Neural progenitor cell (in vitro differentiated cells): Measurements from ENCODE around the gene LAMA2. TPM values are rescaled to one million over a fixed set of nuclear protein-coding genes. Genes with fewer than 3 reads are reported as not detected.

Experiments
- DNase-seq: peaks from one replicate; pipeline ENCODE4 v3.0.0-alpha.2; 2016; ENCODE audit warnings: low spot score
- H2AFZ ChIP-seq: fragments of 200-600 bp; sonication (generic); replicated peaks from 2 replicates; pipeline ENCODE4 v1.6.1; 2016; ENCODE audit warnings: antibody characterized with exemption
- H3F3A ChIP-seq: fragments of 200-600 bp; sonication (generic); 2 replicates; pipeline ENCODE4 v1.6.1; 2016; ENCODE audit warnings: antibody characterized with exemption, low read depth
- H3K27ac ChIP-seq: fragments of 200-600 bp; sonication (generic); 2 replicates; pipeline ENCODE4 v1.5.1; 2016; ENCODE audit warnings: mild to moderate bottlenecking
- H3K27me3 ChIP-seq: fragments of 200-600 bp; sonication (generic); 2 replicates; pipeline ENCODE4 v1.6.1; 2016; ENCODE audit warnings: mild to moderate bottlenecking, moderate library complexity
- H3K36me3 ChIP-seq: fragments of 200-600 bp; sonication (generic); 2 replicates; pipeline ENCODE4 v1.5.1; 2016
- H3K4me1 ChIP-seq: fragments of 200-600 bp; sonication (generic); 2 replicates; pipeline ENCODE4 v1.6.1; 2016; ENCODE audit warnings: mixed run types
- H3K4me2 ChIP-seq: fragments of 200-600 bp; sonication (generic); 2 replicates; pipeline ENCODE4 v1.6.1; 2016
- H3K4me3 ChIP-seq: fragments of 200-600 bp; sonication (generic); 2 replicates; pipeline ENCODE4 v1.5.1; 2016
- H3K79me2 ChIP-seq: fragments of 200-600 bp; sonication (generic); 2 replicates; pipeline ENCODE4 v1.6.1; 2016; ENCODE audit warnings: low read depth
- H3K9ac ChIP-seq: fragments of 200-600 bp; sonication (generic); 2 replicates; pipeline ENCODE4 v1.6.1; 2016
- H3K9me3 ChIP-seq: fragments of 200-600 bp; sonication (generic); 2 replicates; pipeline ENCODE4 v1.5.1; 2016; ENCODE audit warnings: low read depth
- H4K20me1 ChIP-seq: fragments of 200-600 bp; sonication (generic); 2 replicates; pipeline ENCODE4 v1.6.1; 2016; ENCODE audit warnings: low read depth
- H3K27ac Mint-ChIP-seq: 3 replicates; pipeline ENCODE4 v1.8.0; 2021; ENCODE audit warnings: mixed read lengths
- H3K27me3 Mint-ChIP-seq: 2 replicates; pipeline ENCODE4 v1.8.0; 2022; ENCODE audit warnings: low read depth, mild to moderate bottlenecking, inconsistent platforms, moderate library complexity, mixed read lengths; ENCODE audit not compliant: insufficient read depth
- H3K36me3 Mint-ChIP-seq: 3 replicates; pipeline ENCODE4 v1.8.0; 2021; ENCODE audit warnings: mixed read lengths
- H3K4me1 Mint-ChIP-seq: 3 replicates; pipeline ENCODE4 v1.8.0; 2021; ENCODE audit warnings: mixed read lengths
- H3K4me3 Mint-ChIP-seq: 3 replicates; pipeline ENCODE4 v1.8.0; 2021; ENCODE audit warnings: mild to moderate bottlenecking, moderate library complexity, mixed read lengths
- H3K9me3 Mint-ChIP-seq: 3 replicates; pipeline ENCODE4 v1.8.0; 2020; ENCODE audit warnings: mixed read lengths
- CTCF ChIP-seq: fragments of 200-600 bp; sonication (generic); IDR thresholded peaks from 2 replicates; pipeline ENCODE4 v1.5.1; 2017; ENCODE audit warnings: antibody characterized with exemption, mild to moderate bottlenecking
- EZH2 ChIP-seq: fragments of 200-600 bp; sonication (generic); IDR thresholded peaks from 2 replicates; pipeline ENCODE4 v1.6.1; 2017; ENCODE audit warnings: antibody characterized with exemption, mild to moderate bottlenecking, moderate library complexity
- EZH2phosphoT487 ChIP-seq: fragments of 200-600 bp; sonication (generic); IDR thresholded peaks from 2 replicates; pipeline ENCODE4 v1.6.1; 2017; ENCODE audit warnings: antibody characterized with exemption
- total RNA-seq: library from RNA; depleted of rRNA; stranded (reverse); fragments of >200 nt; gene quantifications from 2 replicates; pipeline ENCODE4 v1.2.3, GENCODE V29; 2015; ENCODE audit warnings: low replicate concordance

Gene LAMA2
- total RNA-seq, 1 donor from 2014 or later, result 1.5 TPM

- H3K27ac Mint-ChIP-seq, result no peak overlapping the region
Measured at GRCh38 chr6:129469070-129469662, 586.2 kb downstream of the LAMA2 start.

GRCh38 chr6:129472239-129472638 is 589.3 kb downstream of the LAMA2 start:
- H3K27me3 ChIP-seq, result no peaks in the 10 kb centered on the region
- no peaks in the 10 kb centered on the region for H3K27me3 Mint-ChIP-seq
- no peaks in the 10 kb centered on the region for H3K9me3 ChIP-seq
- H3K79me2 ChIP-seq, result no peaks in the 10 kb centered on the region
- H3K4me3 Mint-ChIP-seq, result no peak overlapping the region
- H3F3A ChIP-seq, result no peaks in the 10 kb centered on the region
- peak; percentile 24 for DNase-seq
- H3K9me3 Mint-ChIP-seq, result no peaks in the 10 kb centered on the region
- H3K4me2 ChIP-seq, result no peak overlapping the region
- H3K27ac ChIP-seq, result no peak overlapping the region
- no peaks in the 10 kb centered on the region for H3K36me3 Mint-ChIP-seq
- TF ChIP-seq CTCF (peak; percentile 43), EZH2phosphoT487 (no peak)
- H3K4me1 ChIP-seq, result peaks cover 4% of the 10 kb centered on the region
- H3K27ac Mint-ChIP-seq, result no peak overlapping the region
- peaks cover 5% of the 10 kb centered on the region for H3K4me1 Mint-ChIP-seq
- H3K36me3 ChIP-seq, result no peaks in the 10 kb centered on the region
- H2AFZ ChIP-seq, result peak overlapping the region; percentile 21
- H3K9ac ChIP-seq, result no peak overlapping the region
- H4K20me1 ChIP-seq, result no peaks in the 10 kb centered on the region
- no peak overlapping the region for H3K4me3 ChIP-seq

More at GRCh38 chr6:129469070-129469662, 586.2 kb downstream of the LAMA2 start:
- H3K4me2 ChIP-seq, result no peak overlapping the region
- H3K4me1 ChIP-seq, result peaks cover 7% of the 10 kb centered on the region
- no peak overlapping the region for H3K4me3 Mint-ChIP-seq
- no peaks in the 10 kb centered on the region for H3K27me3 ChIP-seq
- no peaks in the 10 kb centered on the region for H3F3A ChIP-seq
- no peaks in the 10 kb centered on the region for H3K27me3 Mint-ChIP-seq
- no peak overlapping the region for H3K4me3 ChIP-seq
- TF ChIP-seq EZH2 (no peak), EZH2phosphoT487 (no peak), CTCF (no peak)
- H3K9ac ChIP-seq, result no peak overlapping the region
- no peaks in the 10 kb centered on the region for H3K9me3 ChIP-seq
- no peak for DNase-seq
- H3K9me3 Mint-ChIP-seq, result no peaks in the 10 kb centered on the region
- H3K4me1 Mint-ChIP-seq, result no peaks in the 10 kb centered on the region
- H3K36me3 ChIP-seq, result no peaks in the 10 kb centered on the region
- H3K27ac ChIP-seq, result no peak overlapping the region
- H3K79me2 ChIP-seq, result no peaks in the 10 kb centered on the region
- H4K20me1 ChIP-seq, result no peaks in the 10 kb centered on the region
- H3K36me3 Mint-ChIP-seq, result no peaks in the 10 kb centered on the region
- no peak overlapping the region for H2AFZ ChIP-seq

GRCh38 chr6:129473546-129473945 is 590.6 kb downstream of the LAMA2 start:
- no peaks in the 10 kb centered on the region for H3K36me3 Mint-ChIP-seq
- Histone ChIP-seq H3K9me3 (no peaks in the 10 kb centered on the region), H3K36me3 (no peaks in the 10 kb centered on the region), H3K27ac (no peak overlapping the region), H3K4me2 (no peak overlapping the region), H2AFZ (no peak overlapping the region), H3K4me1 (peaks cover 4% of the 10 kb centered on the region), H4K20me1 (no peaks in the 10 kb centered on the region), H3K27me3 (no peaks in the 10 kb centered on the region), H3K4me3 (no peak overlapping the region), H3K79me2 (no peaks in the 10 kb centered on the region), H3K9ac (no peak overlapping the region), H3F3A (no peaks in the 10 kb centered on the region)
- H3K9me3 Mint-ChIP-seq, result no peaks in the 10 kb centered on the region
- H3K27me3 Mint-ChIP-seq, result no peaks in the 10 kb centered on the region
- H3K4me3 Mint-ChIP-seq, result no peak overlapping the region
- DNase-seq, result no peak
- H3K27ac Mint-ChIP-seq, result no peak overlapping the region
- TF ChIP-seq EZH2phosphoT487, result no peak
- TF ChIP-seq CTCF, result no peak
- no peak for TF ChIP-seq EZH2
- peaks cover 5% of the 10 kb centered on the region for H3K4me1 Mint-ChIP-seq
